ENCODE data around the gene CCND1.

DNA sequence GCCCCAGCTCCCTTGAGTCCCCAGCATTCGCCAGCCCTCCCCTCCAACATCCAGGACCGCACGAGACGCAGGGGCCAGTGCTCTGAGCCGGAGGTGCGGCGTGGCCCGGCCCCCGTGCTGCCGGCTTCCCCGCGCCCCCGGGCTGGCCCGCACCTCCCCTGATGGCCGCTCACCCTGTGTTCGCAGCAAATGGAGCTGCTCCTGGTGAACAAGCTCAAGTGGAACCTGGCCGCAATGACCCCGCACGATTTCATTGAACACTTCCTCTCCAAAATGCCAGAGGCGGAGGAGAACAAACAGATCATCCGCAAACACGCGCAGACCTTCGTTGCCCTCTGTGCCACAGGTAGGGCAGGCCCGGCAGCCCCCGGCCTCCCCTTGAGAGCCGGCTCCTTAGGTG lies 2.7 kb downstream of the CCND1 start:
- TF ChIP-seq POLR2AphosphoS5 (IDR thresholded peaks at IDR 0.05; ENCODE audit: low read depth, low read length) (peak; percentile 29; the same call in 1 of the 2 replicates), FOXP2 (optimal IDR thresholded peaks at IDR 0.05; ENCODE audit: borderline replicate concordance, extremely low read depth, extremely low read length, insufficient read depth) (no peak), TAF1 (IDR thresholded peaks at IDR 0.05; ENCODE audit: borderline replicate concordance, insufficient read depth, low read length) (no peak), REST (IDR thresholded peaks at IDR 0.05; ENCODE audit: insufficient read depth in 1 of 2, low read depth in 2 of 2, low read length in 2 of 2) (no peak), SIN3A (IDR thresholded peaks at IDR 0.05; ENCODE audit: borderline replicate concordance, insufficient read depth, low read length) (no peak)

Measured in PFSK-1 (cell line).